Liver (tissue), 9 donors: ENCODE results near the gene HADHA. TPM values are rescaled to one million over a fixed set of nuclear protein-coding genes. Genes with fewer than 3 reads are reported as not detected.

Source experiments
- DNase-seq: peaks from one replicate; pipeline ENCODE4 v3.0.0-alpha.2; 2017; ENCODE audit warnings: low spot score
- H3K27ac ChIP-seq, 2 donors: one replicate each; pipeline ENCODE4 v1.7.0; 2013; ENCODE audit warnings: inconsistent platforms in 2 of 2, low read length in 2 of 2, control low read depth in 1 of 2, low read depth in 1 of 2, mild to moderate bottlenecking in 1 of 2
- H3K27me3 ChIP-seq, 4 donors: one replicate each; pipeline versions ENCODE4 v1.6.1 to v1.7.0; 2013; ENCODE audit warnings: low read length in 3 of 4, inconsistent platforms in 1 of 4, mild to moderate bottlenecking in 1 of 4, moderate library complexity in 1 of 4; ENCODE audit not compliant: control insufficient read depth in 4 of 4, insufficient read depth in 4 of 4
- H3K36me3 ChIP-seq, 4 donors: one replicate each; pipeline versions ENCODE4 v1.6.1 to v1.7.0; 2013; ENCODE audit warnings: low read length in 3 of 4, mild to moderate bottlenecking in 3 of 4, low read depth in 1 of 4, moderate library complexity in 1 of 4; ENCODE audit not compliant: control insufficient read depth in 4 of 4, insufficient read depth in 3 of 4
- H3K4me1 ChIP-seq, 4 donors: one replicate each; pipeline versions ENCODE4 v1.6.1 to v1.7.0; 2013; ENCODE audit warnings: low read length in 3 of 4, mild to moderate bottlenecking in 3 of 4, moderate library complexity in 1 of 4; ENCODE audit not compliant: control insufficient read depth in 4 of 4, insufficient read depth in 4 of 4
- H3K4me3 ChIP-seq, 3 donors: one replicate each; pipeline versions ENCODE4 v1.6.1 to v1.7.0; 2013; ENCODE audit warnings: low read length in 3 of 3, control low read depth in 1 of 3, low read depth in 1 of 3, mild to moderate bottlenecking in 1 of 3
- H3K9ac ChIP-seq, 2 donors: one replicate each; pipeline ENCODE4 v1.7.0; 2013; ENCODE audit warnings: low read length in 2 of 2, mild to moderate bottlenecking in 2 of 2, moderate library complexity in 2 of 2, control low read depth in 1 of 2, low read depth in 1 of 2
- H3K9me3 ChIP-seq, 4 donors: one replicate each; pipeline versions ENCODE4 v1.6.1 to v1.7.0; 2013; ENCODE audit warnings: low read length in 3 of 4; ENCODE audit not compliant: control insufficient read depth in 4 of 4
- ATF3 ChIP-seq: IDR thresholded peaks from 2 replicates; pipeline ENCODE4 v1.6.1; 2016; ENCODE audit warnings: antibody characterized with exemption
- CTCF ChIP-seq: fragments of 150-350 bp; IDR thresholded peaks from 2 replicates; pipeline ENCODE4 v1.5.1; 2017; ENCODE audit warnings: improper control_type of control experiment, low read depth, low read length; ENCODE audit not compliant: missing input control
- EGR1 ChIP-seq, 2 donors: IDR thresholded peaks; 2 replicates each; pipeline ENCODE4 v1.6.1; 2016 to 2018; ENCODE audit warnings: antibody characterized with exemption in 2 of 2, low read depth in 2 of 2
- FOXA1 ChIP-seq: IDR thresholded peaks from 2 replicates; pipeline ENCODE4 v1.6.1; 2016; ENCODE audit warnings: antibody characterized with exemption
- GABPA ChIP-seq, 2 donors: IDR thresholded peaks in 1 of 2; conservative IDR thresholded peaks in 1 of 2; 2 replicates each; pipeline ENCODE4 v1.6.1; 2016; ENCODE audit warnings: antibody characterized with exemption in 2 of 2, mild to moderate bottlenecking in 1 of 2, moderate library complexity in 1 of 2
- HNF4A ChIP-seq, 2 donors: conservative IDR thresholded peaks; 2 replicates each; pipeline ENCODE4 v1.6.1; 2016; ENCODE audit warnings: antibody characterized with exemption in 2 of 2, mild to moderate bottlenecking in 2 of 2
- HNF4G ChIP-seq: IDR thresholded peaks from 2 replicates; pipeline ENCODE4 v1.6.1; 2016; ENCODE audit warnings: antibody characterized with exemption
- JUND ChIP-seq, 2 donors: IDR thresholded peaks; 2 replicates each; pipeline ENCODE4 v1.6.1; 2016; ENCODE audit warnings: antibody characterized with exemption in 2 of 2
- MAX ChIP-seq: IDR thresholded peaks from 2 replicates; pipeline ENCODE4 v1.6.1; 2016; ENCODE audit warnings: antibody characterized with exemption
- NR2F2 ChIP-seq: IDR thresholded peaks from 2 replicates; pipeline ENCODE4 v1.6.1; 2016; ENCODE audit warnings: antibody characterized with exemption
- RAD21 ChIP-seq, 2 donors: IDR thresholded peaks; 2 replicates each; pipeline ENCODE4 v1.6.1; 2016; ENCODE audit warnings: antibody characterized with exemption in 2 of 2, mild to moderate bottlenecking in 2 of 2
- REST ChIP-seq: IDR thresholded peaks from 2 replicates; pipeline ENCODE4 v1.6.1; 2016; ENCODE audit warnings: antibody characterized with exemption, mild to moderate bottlenecking
- RXRA ChIP-seq, 2 donors: IDR thresholded peaks; 2 replicates each; pipeline ENCODE4 v1.6.1; 2017 to 2018; ENCODE audit warnings: antibody characterized with exemption in 2 of 2, mild to moderate bottlenecking in 1 of 2
- SP1 ChIP-seq: IDR thresholded peaks from 2 replicates; pipeline ENCODE4 v1.6.1; 2018; ENCODE audit warnings: antibody characterized with exemption, mild to moderate bottlenecking
- TAF1 ChIP-seq: conservative IDR thresholded peaks from 2 replicates; pipeline ENCODE4 v1.6.1; 2016; ENCODE audit warnings: antibody characterized with exemption, mild to moderate bottlenecking
- YY1 ChIP-seq: IDR thresholded peaks from 2 replicates; pipeline ENCODE4 v1.6.1; 2016; ENCODE audit warnings: antibody characterized with exemption, mild to moderate bottlenecking
- WGBS: extraction: QIAGEN DNeasy Blood & Tissue Kit; methylation state at CpG from one replicate; pipeline ENCODE4 v1.1.7; 2013; 5-methylcytosine and 5-hydroxymethylcytosine counted together
- polyA plus RNA-seq, 2 donors: library from polyadenylated mRNA; stranded (reverse) in 1 of 2; unstranded in 1 of 2; fragments of 200-250 nt in 1 of 2; fragments of >200 nt in 1 of 2; fragmentation: Nextera tagmentation in 1 of 2; extraction: Ambion mirVana in 1 of 2; gene quantifications; one replicate each; pipeline versions ENCODE4 v1.2.1 to v1.2.3, GENCODE V29; 2013 to 2015
- total RNA-seq, 2 donors: library from RNA; depleted of rRNA; stranded (reverse); fragments of >200 nt; gene quantifications; one replicate each; pipeline ENCODE4 v1.2.3, GENCODE V29; 2014
- donor health status: healthy.
- donor health status: healthy.
- donor health status: healthy.
- donor health status: healthy.
- donor health status: healthy.

The HADHA gene
- total and polyA plus RNA-seq, 4 donors = 101 to 276 (median 159) TPM

GRCh38 chr2:26184121-26184520, 60.3 kb downstream of the HADHA start:
- Histone ChIP-seq H3K4me3 (peak overlapping the region in 2 of 3 donors; percentile 24 to 52), H3K9ac (no peak overlapping the region), H3K9me3 (no peaks in the 10 kb centered on the region), H3K27ac (no peak overlapping the region), H3K36me3 (no peaks in the 10 kb centered on the region), H3K27me3 (no peaks in the 10 kb centered on the region), H3K4me1 (peaks cover 0 to 19% (median 10%) of the 10 kb centered on the region in 4 donors)
- DNase-seq = no peak
- 51% methylated on average over 34 of the region's 34 CpGs for WGBS
- TF ChIP-seq ATF3 (no peak), GABPA (IDR thresholded peaks at IDR 0.05 in 1 of 2, conservative IDR thresholded peaks at IDR 0.05 in 1 of 2) (no peak), HNF4A (conservative IDR thresholded peaks at IDR 0.05) (no peak), RAD21 (IDR thresholded peaks at IDR 0.05) (no peak)

- TF ChIP-seq MAX (no peak), RXRA (IDR thresholded peaks at IDR 0.05) (no peak), FOXA1 (no peak), RAD21 (IDR thresholded peaks at IDR 0.05) (no peak)
- 97% methylated on average over 11 of the region's 11 CpGs for WGBS
- no peak overlapping the region for H3K27ac ChIP-seq
- H3K9ac ChIP-seq = no peak overlapping the region
- H3K27me3 ChIP-seq = no peaks in the 10 kb centered on the region
- no peak overlapping the region for H3K4me3 ChIP-seq
- no peaks in the 10 kb centered on the region for H3K9me3 ChIP-seq
- peaks cover 0 to 21% (median 12%) of the 10 kb centered on the region in 4 donors for H3K4me1 ChIP-seq
- no peak for DNase-seq
- no peaks in the 10 kb centered on the region for H3K36me3 ChIP-seq
Observed at GRCh38 chr2:26182887-26183630, 61.4 kb downstream of the HADHA start.

GRCh38 chr2:26182441-26182840, 62.0 kb downstream of the HADHA start:
- H3K4me3 ChIP-seq = no peak overlapping the region
- 91% methylated on average over 5 of the region's 5 CpGs for WGBS

More at GRCh38 chr2:26182441-26182840, 62.0 kb downstream of the HADHA start:
- Histone ChIP-seq H3K27ac (no peak overlapping the region), H3K9me3 (no peaks in the 10 kb centered on the region), H3K27me3 (no peaks in the 10 kb centered on the region), H3K9ac (no peak overlapping the region), H3K4me1 (peaks cover 0 to 21% (median 12%) of the 10 kb centered on the region in 4 donors), H3K36me3 (no peaks in the 10 kb centered on the region)
- DNase-seq = no peak
- TF ChIP-seq GABPA (IDR thresholded peaks at IDR 0.05 in 1 of 2, conservative IDR thresholded peaks at IDR 0.05 in 1 of 2) (no peak), RXRA (IDR thresholded peaks at IDR 0.05) (no peak), TAF1 (no peak), YY1 (no peak), RAD21 (IDR thresholded peaks at IDR 0.05) (no peak), ATF3 (no peak), JUND (IDR thresholded peaks at IDR 0.05) (no peak), NR2F2 (no peak), SP1 (no peak), FOXA1 (no peak), EGR1 (IDR thresholded peaks at IDR 0.05; ENCODE audit: low read depth in 2 of 2) (no peak), CTCF (no peak), HNF4G (no peak), REST (no peak)
